Fibroblast of skin of right biceps (primary cell): ENCODE measurements around the gene ZFAND3.
"Not testable (repeated sequence)": the region's sequence is repeated elsewhere in the genome, so short reads cannot be mapped to it uniquely, and the experiment has no call there.

Experiments used
- DNase-seq: peaks from one replicate; pipeline ENCODE4 v3.0.0-alpha.2; 2013

Gene ZFAND3

DNA sequence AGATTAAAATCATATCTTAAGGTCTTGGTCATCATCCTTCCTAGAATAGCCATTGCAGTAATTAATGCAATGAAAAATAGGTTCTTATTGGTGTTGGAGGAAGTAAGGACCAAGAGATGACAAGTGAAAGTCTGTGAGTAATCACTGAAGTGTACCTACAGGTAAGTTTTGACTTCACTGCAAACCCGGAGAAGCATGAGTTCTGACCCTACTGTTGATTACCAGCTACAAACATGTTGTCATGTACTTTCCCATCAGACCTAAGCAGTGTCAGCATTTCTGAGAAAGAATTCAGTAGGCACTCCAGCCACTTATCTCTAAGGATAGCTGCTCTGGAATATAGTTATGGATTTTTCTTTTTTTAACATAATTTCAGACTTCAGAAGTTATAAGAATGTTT is 280.9 kb downstream of the ZFAND3 start:
- no peak for DNase-seq

GRCh38 chr6:38103921-38104320 is 284.4 kb downstream of the ZFAND3 start:
- DNase-seq, result no peak

DNA sequence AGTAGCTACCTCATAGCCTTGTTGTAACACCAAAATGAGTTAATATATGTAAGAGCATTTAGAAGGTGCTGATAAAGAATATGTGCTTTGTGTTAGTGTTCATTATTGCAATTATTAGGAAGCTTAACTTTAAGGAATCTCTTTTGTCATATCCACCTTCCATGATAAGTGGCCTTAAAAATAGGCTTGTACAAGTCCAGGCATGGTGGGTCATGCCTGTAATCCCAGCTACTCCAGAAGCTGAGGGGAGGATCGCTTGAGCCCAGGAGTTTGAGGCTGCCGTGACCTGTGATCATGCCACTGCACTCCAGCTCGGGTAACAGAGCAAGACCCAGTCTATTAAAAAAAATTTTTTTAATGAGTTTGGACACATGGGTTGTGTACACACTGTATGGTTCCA is 285.5 kb downstream of the ZFAND3 start:
- no peak for DNase-seq

DNA sequence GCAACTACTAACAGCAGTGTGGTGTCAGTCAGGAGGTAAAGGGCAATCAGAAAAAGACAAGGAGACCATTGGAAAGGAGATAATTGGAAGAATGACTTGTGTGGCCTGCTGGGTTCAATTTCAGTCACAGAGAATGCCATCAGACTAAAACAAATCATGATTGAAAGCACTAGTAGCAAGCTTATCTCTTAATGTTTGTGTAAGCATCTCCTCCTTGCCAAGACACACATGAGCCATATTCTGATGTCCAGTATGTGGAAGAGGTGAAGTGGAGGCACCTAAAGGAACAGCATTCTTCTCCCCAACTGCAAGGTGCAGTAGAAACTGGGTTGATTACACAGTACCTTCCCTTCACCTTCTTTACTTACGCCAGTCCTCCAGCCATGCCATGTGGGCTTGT is 287.5 kb downstream of the ZFAND3 start:
- DNase-seq, result no peak

GRCh38 chr6:38110481-38110971 is 291.0 kb downstream of the ZFAND3 start:
- DNase-seq, result peak; percentile 34

DNA sequence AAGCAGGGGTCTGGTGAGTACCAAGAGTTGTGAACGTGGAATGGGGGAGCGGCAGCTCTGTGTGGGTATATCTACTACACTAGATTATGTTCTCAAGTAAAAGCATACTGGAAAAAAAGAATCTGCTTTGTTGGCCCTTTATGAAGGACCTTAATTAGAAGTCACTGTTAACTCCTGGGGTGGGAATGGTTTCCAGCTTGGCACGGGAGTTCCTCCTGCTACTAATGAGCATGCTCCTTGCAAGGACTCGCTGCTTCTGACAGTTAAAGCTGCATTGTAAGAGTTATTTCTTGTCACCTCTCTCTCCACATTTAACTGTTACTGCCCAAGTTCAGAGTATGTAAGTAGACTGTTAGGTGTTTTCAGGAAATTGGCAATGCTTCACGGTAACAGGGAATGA is 292.7 kb downstream of the ZFAND3 start:
- no peak for DNase-seq

DNA sequence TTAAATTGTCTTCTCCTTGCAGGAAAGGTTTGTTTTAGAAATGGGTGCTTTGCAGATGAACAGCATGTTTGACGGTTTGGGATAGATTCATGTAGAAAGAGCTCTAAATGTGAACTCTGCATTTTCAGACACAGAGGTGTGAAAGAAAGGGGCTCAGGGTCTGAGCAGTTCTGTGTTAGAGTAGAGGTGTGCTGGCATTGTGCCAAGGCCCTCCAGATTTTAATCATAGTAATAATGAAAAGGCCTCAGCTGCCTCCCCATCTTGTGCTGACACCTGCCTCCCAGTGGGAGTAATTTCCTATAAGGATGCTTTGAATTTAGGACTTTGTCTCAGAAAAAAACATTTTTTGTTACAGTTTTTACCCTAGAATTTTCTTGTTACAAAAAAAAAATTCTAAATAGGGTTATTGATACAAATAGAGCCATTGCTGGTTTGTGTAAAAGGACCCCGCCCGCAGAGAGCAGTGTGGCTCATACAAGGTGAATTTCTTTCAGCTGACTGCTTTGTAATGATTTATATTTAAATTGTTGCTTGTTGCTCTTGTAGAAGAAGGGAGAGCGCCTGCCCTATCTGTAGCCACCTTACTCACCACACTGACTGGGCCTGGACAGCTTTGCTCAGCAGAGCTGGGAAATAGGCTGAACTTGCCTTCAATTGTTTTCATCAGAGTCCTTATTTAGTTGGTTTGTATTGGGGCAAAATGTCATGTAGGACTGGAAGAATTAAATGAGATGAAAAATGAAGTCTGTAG is 294.5 kb downstream of the ZFAND3 start:
- DNase-seq, result no peak

DNA sequence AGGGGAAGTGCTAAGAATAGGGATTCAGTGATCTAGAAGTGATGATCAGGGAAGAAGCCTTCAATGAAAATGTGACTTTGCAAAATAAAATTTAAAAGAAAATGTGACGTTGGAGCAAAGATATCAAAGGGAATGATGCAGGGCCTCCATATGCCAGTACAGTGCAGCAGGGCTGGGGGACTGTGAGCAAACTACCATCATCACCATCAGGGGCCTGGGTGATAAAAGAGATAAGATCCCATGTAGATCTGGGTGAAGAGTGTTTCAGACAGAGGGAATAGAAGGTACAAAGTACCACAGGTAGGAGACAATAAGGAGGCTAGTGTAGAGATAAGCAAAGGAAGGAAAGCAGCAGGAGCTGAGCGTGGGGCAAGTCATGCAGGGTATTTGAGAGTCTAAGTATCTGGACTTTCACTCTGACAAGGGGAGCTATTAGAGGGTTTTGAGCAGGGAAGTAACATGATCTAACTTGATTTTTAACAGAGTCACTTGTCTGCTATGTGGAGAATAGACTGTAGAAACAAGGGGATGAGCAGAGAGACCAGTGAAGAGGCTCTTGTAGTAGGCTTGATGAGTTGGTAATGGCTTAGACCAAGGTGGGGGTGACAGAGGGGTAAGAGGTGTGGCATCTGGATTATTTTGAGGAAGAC is 295.6 kb downstream of the ZFAND3 start:
- no peak for DNase-seq

DNA sequence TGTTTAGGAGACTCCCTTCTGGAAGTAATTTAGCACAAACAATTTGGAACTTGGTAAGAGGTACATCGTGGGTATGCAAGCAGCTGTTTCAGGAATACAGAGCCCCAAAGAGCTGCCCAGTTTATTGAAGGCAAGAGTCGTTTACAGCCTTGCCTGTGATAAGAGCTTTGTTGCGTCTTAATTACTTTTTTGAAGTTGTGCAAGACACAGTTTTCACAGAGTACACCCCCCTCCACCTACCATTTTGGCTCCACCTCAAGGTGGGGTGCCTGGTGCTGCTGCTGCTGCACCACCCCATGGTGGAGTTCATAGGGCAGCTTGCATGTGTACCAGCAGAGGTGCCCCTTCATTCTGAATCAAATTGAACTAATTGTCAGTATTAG is 296.1 kb downstream of the ZFAND3 start:
- no peak for DNase-seq

DNA sequence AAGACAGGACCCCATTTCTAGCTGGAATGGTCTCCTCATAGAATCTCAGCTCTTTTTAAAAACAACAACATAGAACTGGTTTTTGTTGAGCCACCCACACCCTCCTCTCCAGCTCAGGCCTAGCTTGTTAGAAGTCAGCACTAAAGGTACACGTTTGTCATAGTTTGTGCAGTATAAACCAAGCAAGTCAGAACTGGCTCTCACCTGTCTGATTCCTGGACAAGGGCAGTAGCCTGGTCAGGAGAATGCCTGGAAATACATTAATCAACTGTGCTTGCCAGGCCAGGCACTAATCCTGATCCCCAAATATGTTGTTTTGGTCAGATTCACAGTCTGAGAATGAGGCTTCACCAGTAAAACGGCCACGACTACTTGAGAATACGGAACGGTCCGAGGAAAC is 296.7 kb downstream of the ZFAND3 start:
- no peak for DNase-seq

- peak; percentile 51 for DNase-seq
These were observed 297.8 kb downstream of the ZFAND3 start for GRCh38 chr6:38117281-38117680.

GRCh38 chr6:38118791-38119365 is 299.4 kb downstream of the ZFAND3 start:
- DNase-seq, result no peak

DNA sequence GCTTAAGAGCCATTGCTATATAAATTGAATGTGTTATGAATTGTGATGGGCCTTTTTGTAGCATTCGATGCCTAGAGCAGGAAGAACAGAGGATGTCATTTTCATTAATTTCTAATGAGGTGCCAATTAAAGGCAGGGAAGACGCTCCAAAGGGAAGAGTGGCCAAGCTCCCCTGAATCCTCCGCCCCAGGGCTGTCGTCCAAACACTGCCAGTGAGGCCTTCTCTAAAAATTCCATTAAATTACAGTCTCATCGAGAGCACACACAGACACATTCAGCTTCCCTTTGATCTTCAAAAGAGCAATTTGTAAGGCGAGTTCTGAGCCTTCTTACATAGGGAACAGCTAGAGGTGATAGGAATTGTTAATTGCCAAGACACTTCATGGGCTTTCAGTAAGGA is 300.0 kb downstream of the ZFAND3 start:
- DNase-seq, result no peak

DNA sequence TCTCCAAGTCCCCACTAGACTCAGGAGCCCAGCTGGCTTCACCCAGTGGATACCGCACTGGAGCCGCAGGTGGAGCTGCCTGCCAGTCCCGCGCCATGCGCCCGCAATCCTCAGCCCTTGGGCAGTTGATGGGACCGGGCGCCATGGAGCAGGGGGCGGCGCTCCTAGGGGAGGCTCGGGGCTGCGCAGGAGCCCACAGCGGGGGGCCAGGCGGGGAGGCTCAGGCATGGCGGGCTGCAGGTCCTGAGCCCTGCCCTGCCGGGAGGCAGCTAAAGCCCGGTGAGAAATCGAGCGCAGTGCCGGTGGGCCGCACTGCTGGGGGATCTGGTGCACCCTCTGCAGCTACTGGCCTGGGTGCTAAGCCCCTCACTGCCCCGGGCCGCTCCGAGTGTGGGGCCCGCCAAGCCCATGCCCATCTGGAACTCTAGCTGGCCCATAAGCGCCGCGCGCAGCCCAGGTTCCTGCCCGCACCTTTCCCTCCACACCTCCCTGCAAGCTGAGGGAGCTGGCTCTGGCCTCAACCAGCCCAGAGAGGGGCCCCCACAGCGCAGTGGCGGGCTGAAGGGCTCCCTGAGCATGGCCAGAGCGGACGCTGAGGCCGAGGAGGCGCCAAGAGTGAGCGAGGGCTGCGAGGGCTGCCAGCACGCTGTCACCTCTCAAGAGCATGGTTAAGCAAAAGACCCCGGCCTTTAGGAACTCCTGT is 304.8 kb downstream of the ZFAND3 start:
- DNase-seq, result not testable (repeated sequence)

DNA sequence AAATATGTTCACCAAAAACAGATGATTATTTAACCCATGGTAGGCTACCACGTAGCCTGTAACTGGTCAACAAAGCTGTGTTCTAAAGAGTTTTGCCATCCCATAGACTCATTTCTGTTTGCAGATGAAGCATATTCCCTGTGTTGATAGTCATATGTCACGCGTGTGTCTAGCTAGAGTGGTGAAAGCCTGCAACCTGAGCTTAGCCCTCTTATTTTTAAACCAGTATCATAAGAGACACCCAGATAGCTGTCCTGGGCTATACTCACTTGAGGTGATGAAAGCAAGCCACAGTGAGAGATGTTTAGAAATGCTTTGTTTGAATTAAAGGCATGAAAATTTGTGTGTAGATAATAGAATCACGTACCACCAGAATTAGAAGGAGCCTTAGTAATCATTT is 307.8 kb downstream of the ZFAND3 start:
- DNase-seq, result no peak

GRCh38 chr6:38131527-38131965 is 312.0 kb downstream of the ZFAND3 start:
- peak; percentile 97 for DNase-seq

- no peak for DNase-seq
These were observed 314.6 kb downstream of the ZFAND3 start for GRCh38 chr6:38133932-38134703.

DNA sequence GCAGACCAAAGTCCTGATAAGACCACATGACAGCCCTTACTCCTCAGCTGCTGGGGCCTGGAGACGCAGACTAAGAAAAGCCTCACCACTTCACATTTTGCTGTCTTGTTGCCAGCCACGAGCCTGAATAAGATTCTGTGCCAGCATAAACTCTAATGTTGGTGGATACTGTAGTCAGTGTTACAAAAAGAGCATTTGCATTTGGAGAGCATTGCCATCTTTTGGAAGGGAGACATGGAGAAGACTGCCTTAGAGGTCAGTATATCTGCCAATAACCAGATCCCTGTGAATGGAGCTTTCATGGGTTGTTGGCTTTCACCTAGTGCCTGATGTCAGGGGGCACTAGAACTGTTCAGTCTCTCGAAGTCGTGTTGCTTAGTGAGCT is 315.2 kb downstream of the ZFAND3 start:
- no peak for DNase-seq

DNA sequence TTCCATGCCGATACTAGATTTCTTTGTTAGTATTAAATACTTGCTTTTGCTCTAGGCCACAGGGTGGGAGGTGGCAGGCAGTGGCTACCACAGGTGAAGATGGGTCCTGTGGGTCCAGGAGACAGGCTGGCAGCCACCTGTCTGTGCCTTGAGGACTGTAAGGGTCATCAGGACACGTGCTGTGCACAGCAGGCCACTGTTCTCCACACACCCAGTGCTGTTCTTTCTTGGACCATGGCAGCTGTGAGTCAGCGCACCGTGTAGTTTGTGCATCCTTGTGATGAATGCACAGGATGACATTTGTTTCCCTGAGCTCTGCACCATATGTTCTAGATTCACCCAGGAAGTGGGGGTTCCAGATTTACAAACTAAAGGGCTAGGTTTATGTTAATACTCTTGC is 317.0 kb downstream of the ZFAND3 start:
- peak; percentile 15 for DNase-seq

- DNase-seq, result no peak
These were observed 318.2 kb downstream of the ZFAND3 start for GRCh38 chr6:38137608-38138265.

GRCh38 chr6:38138374-38138773 is 318.8 kb downstream of the ZFAND3 start:
- DNase-seq, result no peak

DNA sequence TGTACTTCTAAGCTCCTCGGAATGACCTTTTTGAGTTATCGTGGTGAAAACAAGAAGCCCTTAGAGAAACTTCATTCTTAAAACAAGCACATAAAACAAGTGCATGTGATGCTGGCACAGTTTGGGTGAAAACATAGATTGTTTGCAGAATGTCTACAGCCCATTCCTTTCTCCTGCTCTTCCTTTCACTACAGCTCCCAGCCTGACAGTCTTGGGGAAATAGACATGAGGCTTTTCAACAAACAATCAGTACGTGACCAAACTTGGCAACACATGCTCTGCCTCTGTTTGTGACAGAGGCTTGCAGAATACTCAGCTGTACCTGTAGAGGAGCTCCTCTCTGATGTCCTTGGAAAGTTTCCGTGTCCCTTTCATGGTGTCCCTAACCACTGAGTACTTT is 321.6 kb downstream of the ZFAND3 start:
- no peak for DNase-seq
